Measurements from ENCODE around the gene UQCC2.

DNA sequence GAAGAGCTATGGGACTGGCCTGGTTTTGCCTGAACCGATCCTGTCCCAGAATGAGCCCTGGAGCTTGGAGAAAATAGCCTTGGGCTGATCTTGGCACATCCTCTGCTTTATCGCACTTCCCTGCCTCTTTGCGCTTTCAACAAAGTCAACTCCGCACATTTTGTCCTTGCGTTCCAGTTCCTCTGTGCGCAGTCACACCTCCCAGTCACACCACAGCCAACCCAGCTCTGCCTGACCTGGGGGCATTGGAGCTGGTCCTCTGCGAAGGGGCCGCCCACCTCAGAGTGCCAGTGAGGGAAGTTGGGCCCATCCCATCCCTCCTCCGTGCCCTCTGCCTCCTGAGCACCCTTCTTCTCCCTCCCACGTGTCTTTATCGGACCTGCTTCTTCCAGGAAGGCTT, 16.9 kb upstream of the UQCC2 start:
- TF ChIP-seq RARB (CRISPR knock-in tag; IDR thresholded peaks at IDR 0.05) (no peak), GLIS3 (CRISPR knock-in tag; IDR thresholded peaks at IDR 0.05) (no peak), ZC3H10 (CRISPR knock-in tag; IDR thresholded peaks at IDR 0.05) (no peak)
- TF ChIP-seq, protein P1, sequence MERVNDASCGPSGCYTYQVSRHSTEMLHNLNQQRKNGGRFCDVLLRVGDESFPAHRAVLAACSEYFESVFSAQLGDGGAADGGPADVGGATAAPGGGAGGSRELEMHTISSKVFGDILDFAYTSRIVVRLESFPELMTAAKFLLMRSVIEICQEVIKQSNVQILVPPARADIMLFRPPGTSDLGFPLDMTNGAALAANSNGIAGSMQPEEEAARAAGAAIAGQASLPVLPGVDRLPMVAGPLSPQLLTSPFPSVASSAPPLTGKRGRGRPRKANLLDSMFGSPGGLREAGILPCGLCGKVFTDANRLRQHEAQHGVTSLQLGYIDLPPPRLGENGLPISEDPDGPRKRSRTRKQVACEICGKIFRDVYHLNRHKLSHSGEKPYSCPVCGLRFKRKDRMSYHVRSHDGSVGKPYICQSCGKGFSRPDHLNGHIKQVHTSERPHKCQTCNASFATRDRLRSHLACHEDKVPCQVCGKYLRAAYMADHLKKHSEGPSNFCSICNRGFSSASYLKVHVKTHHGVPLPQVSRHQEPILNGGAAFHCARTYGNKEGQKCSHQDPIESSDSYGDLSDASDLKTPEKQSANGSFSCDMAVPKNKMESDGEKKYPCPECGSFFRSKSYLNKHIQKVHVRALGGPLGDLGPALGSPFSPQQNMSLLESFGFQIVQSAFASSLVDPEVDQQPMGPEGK (CRISPR knock-in tag; IDR thresholded peaks at IDR 0.05; ENCODE audit: borderline replicate concordance) = no peak
